BLaER1 treated with 17β-estradiol and CSF1 and Interleukin-3, amounts not matched to agents 10 nM and 100 nM (cell line): ENCODE results near the gene CDKL1.
A peak's percentile ranks its signal among the peaks of the same experiment; 100 is the strongest.

Experiments used
- H3K27ac ChIP-seq, 11 experiments: shearing (Covaris generic); formaldehyde crosslinking; 2 replicates each; pipeline ENCODE4 v1.8.1; 2022
- H3K27me3 ChIP-seq, 11 experiments: shearing (Covaris generic); formaldehyde crosslinking; 2 replicates each; pipeline ENCODE4 v1.8.1; 2022
- H3K36me3 ChIP-seq, 11 experiments: shearing (Covaris generic); formaldehyde crosslinking; 2 replicates each; pipeline ENCODE4 v1.8.1; 2022
- H3K4me1 ChIP-seq, 10 experiments: shearing (Covaris generic); formaldehyde crosslinking; 2 replicates each; pipeline ENCODE4 v1.8.1; 2022
- H3K4me2 ChIP-seq, 11 experiments: shearing (Covaris generic); formaldehyde crosslinking; 2 replicates each; pipeline ENCODE4 v1.8.1; 2022
- H3K4me3 ChIP-seq, 10 experiments: shearing (Covaris generic); formaldehyde crosslinking; 2 replicates each; pipeline ENCODE4 v1.8.1; 2022
- H3K9ac ChIP-seq, 11 experiments: shearing (Covaris generic); formaldehyde crosslinking; 2 replicates each; pipeline ENCODE4 v1.8.1; 2022
- H3K9me3 ChIP-seq, 11 experiments: shearing (Covaris generic); formaldehyde crosslinking; replicated peaks in 1 of 11; 2 replicates each; pipeline ENCODE4 v1.8.1; 2022
- H4K20me1 ChIP-seq, 11 experiments: shearing (Covaris generic); formaldehyde crosslinking; 2 replicates each; pipeline ENCODE4 v1.8.1; 2022
- Cebpa-rat ChIP-seq, 11 experiments: shearing (Covaris generic); IDR thresholded peaks; 2 replicates each; pipeline ENCODE4 v1.8.1; 2022

The CDKL1 gene

DNA sequence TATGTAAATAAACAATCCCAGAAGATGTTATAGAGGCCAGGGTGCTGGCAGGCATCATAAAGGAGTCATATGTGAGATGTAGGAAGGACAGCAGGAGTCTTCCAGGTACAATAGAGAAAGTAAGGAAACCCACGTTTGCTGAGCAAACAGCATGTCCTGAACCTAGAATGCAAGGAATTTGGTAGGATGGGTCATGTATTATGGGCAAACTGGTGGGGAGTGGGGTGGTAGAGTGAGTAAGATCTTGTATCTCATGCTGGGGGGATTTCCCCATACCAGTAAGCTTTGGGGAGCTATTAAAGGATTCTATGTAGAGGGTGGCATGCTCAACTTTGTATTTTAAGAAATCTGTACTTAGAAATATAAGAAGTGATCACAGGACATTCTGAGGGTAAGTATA, 41.0 kb downstream of the CDKL1 start:
- Histone ChIP-seq H3K27me3 (no peaks in the 10 kb centered on the region), H3K27ac (no peak overlapping the region), H3K9me3 (0 out of 22 replicates have a peak, but pooled peaks cover 0 to 5% (median 0%) of the 10 kb centered on the region in 11 experiments), H3K36me3 (peaks cover 0 to 6% (median 0%) of the 10 kb centered on the region in 11 experiments; a peak in 1 of 22 replicates), H3K4me1 (peaks cover 0 to 10% (median 7%) of the 10 kb centered on the region in 10 experiments; a peak in 12 of 20 replicates), H3K4me3 (no peak overlapping the region), H3K4me2 (no peak overlapping the region), H3K9ac (no peak overlapping the region), H4K20me1 (no peaks in the 10 kb centered on the region)
- TF ChIP-seq Cebpa-rat (IDR thresholded peaks at IDR 0.05) = no peak

DNA sequence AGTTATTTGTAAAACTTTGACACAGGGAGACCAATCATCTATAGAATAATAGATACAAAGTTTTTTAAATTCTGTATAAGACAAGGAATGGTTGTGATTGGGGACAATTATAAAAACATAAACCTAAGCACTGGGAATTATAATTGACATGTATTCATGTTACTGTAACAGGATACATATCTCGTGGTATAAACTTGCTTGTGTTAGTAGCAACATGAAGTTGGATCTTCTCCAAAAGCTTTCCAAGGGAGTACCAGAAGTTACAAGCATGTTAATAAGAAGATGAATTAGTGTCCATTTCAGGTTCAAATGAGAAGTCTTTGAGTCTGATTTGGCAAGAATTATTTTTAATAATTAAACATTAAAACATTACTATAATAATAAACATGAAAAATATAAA, 42.2 kb downstream of the CDKL1 start:
- Histone ChIP-seq H3K9ac (no peak overlapping the region), H3K4me2 (no peak overlapping the region), H3K36me3 (peaks cover 0 to 6% (median 0%) of the 10 kb centered on the region in 11 experiments; a peak in 1 of 22 replicates), H4K20me1 (no peaks in the 10 kb centered on the region), H3K27ac (no peak overlapping the region), H3K27me3 (no peaks in the 10 kb centered on the region), H3K4me3 (no peak overlapping the region), H3K9me3 (0 out of 22 replicates have a peak, but pooled peaks cover 0 to 5% (median 0%) of the 10 kb centered on the region in 11 experiments), H3K4me1 (peaks cover 0 to 11% (median 7%) of the 10 kb centered on the region in 10 experiments; a peak in 12 of 20 replicates)
- no peak for TF ChIP-seq Cebpa-rat (IDR thresholded peaks at IDR 0.05)

DNA sequence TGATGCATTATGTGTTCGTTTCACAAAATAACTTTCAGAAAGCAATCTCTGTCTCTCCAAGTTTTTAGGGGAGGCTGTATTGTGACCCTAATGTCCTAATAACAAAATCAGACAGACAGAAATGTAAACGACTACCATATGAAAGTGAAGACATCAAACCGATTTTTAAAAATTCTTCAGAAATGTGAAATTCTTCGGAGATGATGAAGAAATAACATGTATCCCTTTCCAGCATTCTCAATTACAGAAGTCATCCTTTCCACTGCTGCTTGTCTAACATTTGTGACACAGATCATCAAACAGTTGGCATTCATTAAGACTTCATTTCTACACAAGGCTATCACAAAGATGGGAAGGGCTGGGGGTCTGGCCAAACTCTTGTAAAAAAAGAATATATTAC, 43.6 kb downstream of the CDKL1 start:
- TF ChIP-seq Cebpa-rat (IDR thresholded peaks at IDR 0.05) = no peak
- Histone ChIP-seq H3K9ac (no peak overlapping the region), H3K27me3 (no peaks in the 10 kb centered on the region), H3K4me1 (peaks cover 0 to 11% (median 7%) of the 10 kb centered on the region in 10 experiments; a peak in 12 of 20 replicates), H3K36me3 (peaks cover 0 to 6% (median 0%) of the 10 kb centered on the region in 11 experiments; a peak in 1 of 22 replicates), H3K4me3 (no peak overlapping the region), H3K27ac (no peak overlapping the region), H4K20me1 (no peaks in the 10 kb centered on the region), H3K4me2 (no peak overlapping the region), H3K9me3 (0 out of 22 replicates have a peak, but pooled peaks cover 0 to 5% (median 0%) of the 10 kb centered on the region in 11 experiments)

DNA sequence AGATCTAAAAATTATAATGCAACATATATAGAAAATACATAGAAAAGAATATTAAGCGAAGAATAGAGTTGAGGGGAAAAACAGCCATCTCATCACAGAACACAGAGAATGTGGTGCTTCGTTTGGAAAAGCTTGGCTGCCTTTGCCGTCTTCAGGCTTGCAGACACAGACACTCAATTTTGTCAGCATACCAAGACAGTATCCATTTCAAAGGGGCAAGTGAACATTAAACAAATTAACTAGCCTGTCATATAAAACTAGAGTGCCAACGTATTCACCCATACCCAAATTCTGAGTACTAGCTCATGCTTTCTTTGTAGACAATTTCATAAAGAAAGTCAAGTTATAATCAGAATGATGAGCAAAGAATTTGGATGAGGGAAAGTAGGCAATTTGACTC, 44.1 kb downstream of the CDKL1 start:
- H3K4me2 ChIP-seq = no peak overlapping the region
- H4K20me1 ChIP-seq = no peaks in the 10 kb centered on the region
- H3K9ac ChIP-seq = no peak overlapping the region

GRCh38 chr14:50350975-50351374, 45.7 kb downstream of the CDKL1 start:
- H3K27me3 ChIP-seq = no peaks in the 10 kb centered on the region
- no peaks in the 10 kb centered on the region for H3K36me3 ChIP-seq
- no peak for TF ChIP-seq Cebpa-rat (IDR thresholded peaks at IDR 0.05)
- peaks cover 0 to 23% (median 11%) of the 10 kb centered on the region in 10 experiments; a peak in 12 of 20 replicates for H3K4me1 ChIP-seq
- H3K9ac ChIP-seq = no peak overlapping the region
- no peaks in the 10 kb centered on the region for H3K9me3 ChIP-seq
- no peak overlapping the region for H3K27ac ChIP-seq
- H4K20me1 ChIP-seq = no peaks in the 10 kb centered on the region
- H3K4me2 ChIP-seq = peak overlapping the region in 7 of 11 experiments; percentile 7 to 44 (median 24); a peak in 8 of 22 replicates
- H3K4me3 ChIP-seq = no peak overlapping the region

More for the DNA sequence above, 44.1 kb downstream of the CDKL1 start:
- Histone ChIP-seq H3K4me3 (no peak overlapping the region), H3K4me1 (peaks cover 0 to 16% (median 9%) of the 10 kb centered on the region in 10 experiments; a peak in 12 of 20 replicates), H3K9me3 (0 out of 22 replicates have a peak, but pooled peaks cover 0 to 5% (median 0%) of the 10 kb centered on the region in 11 experiments), H3K36me3 (peaks cover 0 to under 1% (median 0%) of the 10 kb centered on the region in 11 experiments; a peak in 1 of 22 replicates), H3K27me3 (no peaks in the 10 kb centered on the region), H3K27ac (no peak overlapping the region)
- TF ChIP-seq Cebpa-rat (IDR thresholded peaks at IDR 0.05) = no peak

DNA sequence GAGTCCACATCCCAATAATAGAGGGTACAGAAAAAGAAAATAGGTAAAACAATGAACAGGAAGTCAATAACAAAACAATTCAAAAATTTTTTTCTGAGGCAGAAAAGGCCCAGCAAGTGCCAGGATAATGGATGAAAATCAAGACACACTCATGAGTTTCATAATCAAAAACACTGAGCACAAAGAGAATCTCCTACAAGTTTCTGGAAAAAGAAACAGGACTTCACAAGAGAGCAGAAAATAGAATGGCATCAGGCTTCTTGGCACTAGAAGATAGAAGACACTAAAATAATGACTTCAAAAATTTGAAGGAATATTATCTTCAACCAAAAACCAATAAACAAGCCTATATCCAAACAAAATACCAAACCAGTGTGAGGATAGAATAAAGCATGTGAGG, 47.7 kb downstream of the CDKL1 start:
- Histone ChIP-seq H3K4me1 (peaks cover 1 to 23% (median 11%) of the 10 kb centered on the region in 10 experiments; a peak in 14 of 20 replicates), H3K27me3 (no peaks in the 10 kb centered on the region), H4K20me1 (no peaks in the 10 kb centered on the region), H3K9ac (no peak overlapping the region), H3K4me3 (no peak overlapping the region), H3K9me3 (no peaks in the 10 kb centered on the region), H3K4me2 (no peak overlapping the region), H3K27ac (no peak overlapping the region), H3K36me3 (no peaks in the 10 kb centered on the region)
- TF ChIP-seq Cebpa-rat (IDR thresholded peaks at IDR 0.05) = no peak

GRCh38 chr14:50347521-50347920, 49.2 kb downstream of the CDKL1 start:
- Histone ChIP-seq H3K27ac (no peak overlapping the region), H3K4me2 (peak overlapping the region in 4 of 11 experiments; percentile 34 to 71 (median 62); a peak in 8 of 22 replicates), H4K20me1 (no peaks in the 10 kb centered on the region), H3K27me3 (no peaks in the 10 kb centered on the region), H3K9ac (no peak overlapping the region), H3K4me3 (no peak overlapping the region), H3K36me3 (no peaks in the 10 kb centered on the region), H3K4me1 (peaks cover 15 to 30% (median 21%) of the 10 kb centered on the region in 10 experiments), H3K9me3 (no peaks in the 10 kb centered on the region)
- no peak for TF ChIP-seq Cebpa-rat (IDR thresholded peaks at IDR 0.05)

DNA sequence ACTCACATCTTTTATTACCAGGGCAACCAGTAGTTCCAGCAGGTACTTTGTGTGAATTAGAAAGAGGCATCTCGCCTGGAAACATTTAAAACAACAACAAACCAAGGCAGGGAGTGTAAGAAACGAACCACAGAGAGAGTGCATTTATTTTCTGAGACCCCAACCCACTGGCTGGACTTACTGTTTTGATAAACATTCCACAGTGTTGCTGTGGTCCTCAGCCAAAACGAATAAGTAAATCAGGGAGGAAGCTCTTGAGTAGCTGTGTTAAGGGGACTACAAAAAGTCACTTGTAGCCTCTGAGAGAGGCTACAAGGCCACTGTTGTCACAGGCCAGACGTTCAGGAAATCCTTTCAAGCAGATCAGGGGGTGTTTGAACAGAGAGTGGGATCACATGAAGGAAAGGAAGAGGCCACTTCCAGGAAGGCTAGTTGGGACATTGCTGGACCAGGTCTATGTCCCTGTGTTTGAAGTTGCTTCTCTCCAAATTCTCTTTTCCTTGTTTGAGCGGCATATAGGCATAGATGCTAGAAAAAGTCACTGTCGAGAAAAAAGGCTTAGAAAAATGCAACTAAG, 50.7 kb downstream of the CDKL1 start:
- Histone ChIP-seq H3K4me1 (peaks cover 11 to 29% (median 21%) of the 10 kb centered on the region in 10 experiments), H3K4me2 (no peak overlapping the region), H3K9ac (no peak overlapping the region), H3K4me3 (no peak overlapping the region), H3K27me3 (no peaks in the 10 kb centered on the region), H3K27ac (no peak overlapping the region), H3K9me3 (no peaks in the 10 kb centered on the region), H3K36me3 (no peaks in the 10 kb centered on the region), H4K20me1 (no peaks in the 10 kb centered on the region)
- no peak for TF ChIP-seq Cebpa-rat (IDR thresholded peaks at IDR 0.05)

DNA sequence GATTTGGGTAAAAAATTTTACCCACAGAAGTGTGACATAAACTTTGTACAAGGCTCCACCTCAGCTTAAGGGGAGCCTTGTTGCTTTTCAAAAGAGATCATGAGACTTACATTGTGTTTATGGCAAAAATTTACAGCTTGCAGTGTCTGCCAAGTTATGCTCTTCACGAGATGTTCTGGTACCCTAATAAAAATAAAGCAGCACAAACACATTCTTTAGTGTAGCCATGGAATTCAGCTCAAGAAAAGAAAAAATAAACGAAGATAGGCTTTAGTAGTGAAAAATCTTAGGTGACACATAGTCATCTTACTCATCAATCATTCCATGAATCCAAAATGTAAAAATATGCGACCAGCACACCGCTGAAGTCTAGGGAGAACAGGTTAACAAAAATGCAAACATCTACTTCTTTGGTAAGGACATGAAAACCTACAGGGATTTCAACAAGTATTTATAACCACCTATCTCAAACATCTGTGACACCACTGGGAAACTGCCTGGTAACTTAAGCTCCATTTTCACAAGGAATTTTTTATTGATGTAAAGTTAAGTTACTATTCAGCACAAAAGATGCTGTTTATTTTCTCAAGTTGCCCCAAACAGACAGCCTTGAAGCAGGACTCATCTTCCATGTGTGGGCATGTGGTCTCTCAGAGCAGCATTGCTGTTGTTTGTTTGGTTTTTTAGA, 51.7 kb downstream of the CDKL1 start:
- no peak overlapping the region for H3K27ac ChIP-seq

More for the DNA sequence above, 51.7 kb downstream of the CDKL1 start:
- H3K4me2 ChIP-seq = no peak overlapping the region
- no peaks in the 10 kb centered on the region for H3K27me3 ChIP-seq
- no peaks in the 10 kb centered on the region for H4K20me1 ChIP-seq
- TF ChIP-seq Cebpa-rat (IDR thresholded peaks at IDR 0.05) = no peak
- no peaks in the 10 kb centered on the region for H3K9me3 ChIP-seq
- H3K9ac ChIP-seq = no peak overlapping the region
- peaks cover 8 to 25% (median 20%) of the 10 kb centered on the region in 10 experiments for H3K4me1 ChIP-seq
- no peaks in the 10 kb centered on the region for H3K36me3 ChIP-seq
- H3K4me3 ChIP-seq = no peak overlapping the region
